H1 (cell line): ENCODE measurements around the gene TMEM271. TPM values are rescaled to one million over a fixed set of nuclear protein-coding genes. Genes with fewer than 3 reads are reported as not detected.

Experiments used
- RNF2 ChIP-seq: fragments of 200-900, 300-1000 bp; sonication (generic); IDR thresholded peaks from 2 replicates; pipeline ENCODE4 v1.7.1; 2016; ENCODE audit warnings: borderline replicate concordance, low read depth, mild to moderate bottlenecking, antibody characterized with exemption, low read length; ENCODE audit not compliant: poor library complexity, severe bottlenecking; ENCODE audit errors: missing control alignments
- polyA plus RNA-seq, 7 experiments: library from polyadenylated mRNA; depleted of rRNA in 3 of 7; stranded (reverse) in 5 of 7; unstranded in 2 of 7; fragments of >200 nt in 5 of 7; fragments of 200-250 nt in 2 of 7; gene quantifications; 1 replicate in 5 of 7; 2 replicates in 1 of 7; 4 replicates in 1 of 7; pipeline versions ENCODE4 v1.2.1 to v1.2.3, GENCODE V29; 2011 to 2013; ENCODE audit warnings: missing spikeins in 2 of 7, mixed read lengths in 2 of 7
- total RNA-seq: library from RNA; stranded (reverse); fragmentation: NEBNext Ultra II Directional; extraction: Animal tissue kit (Norgen Biotek cat#: 25700); gene quantifications from 2 replicates; pipeline ENCODE4 v1.2.1, GENCODE V29; 2021

Gene TMEM271
- total and polyA plus RNA-seq, 2 of the 8 experiments (the other 6 are each of a cell fraction or from before 2014, with no cell fraction given) = 0.08 to 0.35 TPM

GRCh38 chr4:583820-584219, 7.7 kb upstream of the TMEM271 start (continued):
- TF ChIP-seq RNF2 = no peak
